Central memory CD8-positive, alpha-beta T cell (primary cell): ENCODE results near the gene MYO7B.

Experiments used
- ATAC-seq: fragments of 150-1000 bp; cut with Tn5 transposase; replicated peaks from 2 replicates; pipeline ENCODE4 v1.10.0; 2022; ENCODE audit warnings: mild to moderate bottlenecking, moderate FRiP score, moderate number of reproducible peaks; ENCODE audit not compliant: poor library complexity, severe bottlenecking; ENCODE audit errors: extremely low read depth
- DNase-seq, 2 donors: peaks; one replicate each; pipeline ENCODE4 v3.0.0; 2021; ENCODE audit warnings: low spot score in 2 of 2
- H3K27ac Mint-ChIP-seq: one replicate; pipeline ENCODE4 v1.8.0; 2022; ENCODE audit warnings: low read depth, mild to moderate bottlenecking, moderate library complexity, mixed read lengths
- H3K27me3 Mint-ChIP-seq: one replicate; pipeline ENCODE4 v1.8.0; 2022; ENCODE audit warnings: mixed read lengths
- H3K36me3 Mint-ChIP-seq: one replicate; pipeline ENCODE4 v1.8.0; 2022; ENCODE audit warnings: mild to moderate bottlenecking, moderate library complexity, mixed read lengths; ENCODE audit not compliant: insufficient read depth
- H3K4me1 Mint-ChIP-seq: one replicate; pipeline ENCODE4 v1.8.0; 2022; ENCODE audit warnings: mixed read lengths
- H3K4me3 Mint-ChIP-seq: one replicate; pipeline ENCODE4 v1.8.0; 2022; ENCODE audit warnings: mild to moderate bottlenecking, moderate library complexity, mixed read lengths
- H3K9me3 Mint-ChIP-seq: one replicate; pipeline ENCODE4 v1.8.0; 2022; ENCODE audit warnings: mixed read lengths

The MYO7B gene

DNA sequence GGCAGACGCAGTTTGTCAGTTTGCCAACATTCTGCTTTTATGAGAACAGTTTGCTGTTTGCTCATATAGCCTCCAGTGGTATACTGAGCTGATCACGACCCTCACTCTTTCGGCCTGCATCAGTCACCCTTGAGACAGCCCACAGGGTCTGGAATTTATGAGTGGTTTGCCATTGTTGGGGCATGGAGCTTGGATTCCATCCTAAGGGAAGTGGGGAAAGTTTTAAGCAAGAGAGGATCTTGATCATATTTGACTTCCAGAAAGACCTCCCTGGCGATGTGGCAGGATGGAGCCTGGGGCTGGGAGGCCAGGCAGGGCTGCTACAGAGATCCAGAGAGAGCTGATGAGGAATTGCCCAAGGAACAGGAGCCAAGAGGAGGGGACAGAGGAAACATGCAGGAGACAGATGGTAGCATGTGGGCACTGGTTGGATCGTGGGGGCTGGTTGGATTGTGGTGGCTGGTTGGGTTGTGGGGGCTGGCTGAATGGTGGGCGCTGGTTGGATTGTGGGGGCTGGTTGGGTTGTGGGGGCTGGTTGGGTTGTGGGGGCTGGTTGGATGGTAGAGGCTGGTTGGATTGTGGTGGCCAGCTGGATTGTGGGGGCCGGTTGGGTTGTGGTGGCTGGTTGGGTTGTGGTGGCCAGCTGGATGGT, 83.2 kb downstream of the MYO7B start:
- ATAC-seq (no peak), DNase-seq (no peak)
- H3K27me3 Mint-ChIP-seq = peaks cover 54% of the 10 kb centered on the region
- no peaks in the 10 kb centered on the region for H3K4me1 Mint-ChIP-seq
- H3K36me3 Mint-ChIP-seq = no peaks in the 10 kb centered on the region
- H3K4me3 Mint-ChIP-seq = no peak overlapping the region
- peaks cover 5% of the 10 kb centered on the region for H3K9me3 Mint-ChIP-seq
- H3K27ac Mint-ChIP-seq = no peak overlapping the region

DNA sequence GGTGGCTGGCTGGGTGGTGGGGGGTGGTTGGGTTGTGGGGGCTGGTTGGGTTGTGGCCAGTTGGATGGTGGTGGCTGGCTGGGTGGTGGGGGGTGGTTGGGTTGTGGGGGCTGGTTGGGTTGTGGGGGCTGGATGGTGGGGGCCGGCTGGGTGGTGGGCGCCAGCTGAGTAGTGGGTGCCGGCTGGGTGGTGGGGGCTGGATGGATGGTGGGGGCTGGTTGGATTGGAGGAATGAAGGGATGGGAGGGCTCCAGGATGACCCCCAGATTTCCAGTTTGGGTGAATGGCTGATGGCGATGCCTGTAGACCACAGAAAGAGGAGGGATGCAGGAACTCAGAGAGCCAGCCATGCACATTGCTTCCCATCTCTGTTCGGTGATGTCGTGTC, 83.7 kb downstream of the MYO7B start:
- Mint-ChIP-seq H3K9me3 (no peaks in the 10 kb centered on the region), H3K4me1 (no peaks in the 10 kb centered on the region), H3K36me3 (no peaks in the 10 kb centered on the region), H3K27me3 (peaks cover 52% of the 10 kb centered on the region), H3K4me3 (no peak overlapping the region), H3K27ac (no peak overlapping the region)
- DNase-seq (no peak), ATAC-seq (no peak)

DNA sequence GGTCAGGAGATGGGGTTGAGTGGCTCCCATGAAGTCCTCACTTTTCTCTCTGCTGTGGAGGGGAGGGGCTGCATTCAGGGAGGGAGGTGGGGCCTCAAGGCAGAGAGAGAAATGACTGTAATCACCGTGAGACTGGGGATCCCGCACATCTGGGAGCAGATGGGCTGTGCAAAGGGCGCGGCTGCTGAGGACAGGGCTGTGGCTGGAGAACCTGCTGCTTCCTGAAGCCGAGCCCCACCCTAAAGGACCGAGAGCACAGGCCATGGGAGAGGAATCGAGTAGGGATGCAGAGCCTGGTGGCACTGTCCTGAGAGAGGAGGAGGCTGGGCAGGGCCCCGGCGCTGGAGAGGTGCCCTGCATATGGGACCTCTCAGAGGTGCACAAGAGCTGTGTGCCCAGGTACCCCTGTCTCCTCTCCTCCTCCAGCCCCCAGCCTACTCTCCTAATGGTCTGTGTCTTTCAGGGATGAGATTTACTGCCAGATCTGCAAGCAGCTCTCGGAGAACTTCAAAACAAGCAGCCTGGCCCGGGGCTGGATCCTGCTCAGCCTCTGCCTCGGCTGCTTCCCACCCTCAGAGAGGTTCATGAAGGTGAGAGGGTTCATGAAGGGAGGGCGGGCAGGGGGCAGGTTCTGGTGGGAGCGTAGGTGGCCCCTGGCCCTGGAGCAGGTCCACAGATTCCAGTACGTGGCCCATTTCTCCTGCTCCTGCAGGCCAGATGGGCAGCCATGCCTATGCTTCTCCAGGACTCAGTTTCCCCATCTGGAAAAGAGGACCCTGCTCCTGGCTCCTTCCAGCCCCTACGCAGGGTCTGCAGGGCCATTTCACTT, 84.6 kb downstream of the MYO7B start:
- H3K36me3 Mint-ChIP-seq = no peaks in the 10 kb centered on the region
- no peak overlapping the region for H3K27ac Mint-ChIP-seq
- ATAC-seq (no peak), DNase-seq (no peak)
- no peaks in the 10 kb centered on the region for H3K9me3 Mint-ChIP-seq
- no peak overlapping the region for H3K4me3 Mint-ChIP-seq
- H3K4me1 Mint-ChIP-seq = no peaks in the 10 kb centered on the region
- peaks cover 43% of the 10 kb centered on the region for H3K27me3 Mint-ChIP-seq

DNA sequence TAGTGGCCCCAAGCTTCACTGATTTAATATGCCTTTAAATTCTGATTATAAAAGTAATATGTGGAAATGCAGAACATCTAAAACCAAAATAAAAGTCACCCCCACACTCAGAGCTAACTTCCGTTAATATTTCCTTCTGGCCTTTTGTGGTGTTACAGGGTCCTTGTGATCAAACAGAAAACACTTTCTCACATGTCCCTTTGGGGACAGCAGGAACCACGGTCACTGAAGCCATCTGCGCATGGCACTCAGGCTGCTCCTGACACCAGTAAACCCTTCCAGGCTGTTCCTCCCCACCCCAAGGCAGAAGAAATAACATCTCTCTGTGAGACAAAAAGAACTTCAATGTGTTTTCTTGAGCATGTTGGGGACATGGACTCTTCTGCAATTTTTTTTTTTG, 85.4 kb downstream of the MYO7B start:
- no peaks in the 10 kb centered on the region for H3K36me3 Mint-ChIP-seq
- DNase-seq (no peak), ATAC-seq (no peak)
- no peaks in the 10 kb centered on the region for H3K9me3 Mint-ChIP-seq
- no peaks in the 10 kb centered on the region for H3K4me1 Mint-ChIP-seq
- no peak overlapping the region for H3K27ac Mint-ChIP-seq
- H3K27me3 Mint-ChIP-seq = peaks cover 37% of the 10 kb centered on the region
- H3K4me3 Mint-ChIP-seq = no peak overlapping the region

DNA sequence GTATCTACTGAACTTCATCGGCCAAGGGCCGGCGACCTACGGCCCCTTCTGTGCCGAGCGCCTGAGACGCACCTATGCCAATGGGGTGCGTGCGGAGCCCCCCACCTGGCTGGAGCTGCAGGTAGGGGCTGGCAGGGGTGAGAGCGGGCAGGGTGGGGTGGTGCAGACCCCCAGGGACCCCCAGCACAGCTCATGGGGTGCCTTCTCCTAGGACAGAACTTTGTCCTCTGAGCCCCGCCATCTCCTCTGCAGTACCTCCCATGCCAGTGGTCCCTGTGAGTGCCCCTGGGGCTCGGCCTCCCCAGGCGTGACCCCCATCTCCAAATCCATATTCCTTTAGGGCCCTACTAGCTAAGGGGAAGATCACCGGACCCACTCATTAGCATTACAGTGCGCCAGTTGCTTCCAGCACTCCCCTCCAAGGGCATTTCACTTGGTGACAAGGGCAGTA, 86.5 kb downstream of the MYO7B start:
- no peaks in the 10 kb centered on the region for H3K9me3 Mint-ChIP-seq
- no peak overlapping the region for H3K27ac Mint-ChIP-seq
- DNase-seq = no peak
- no peak for ATAC-seq
- H3K4me3 Mint-ChIP-seq = no peak overlapping the region
- H3K4me1 Mint-ChIP-seq = no peaks in the 10 kb centered on the region
- H3K27me3 Mint-ChIP-seq = peaks cover 26% of the 10 kb centered on the region
- no peaks in the 10 kb centered on the region for H3K36me3 Mint-ChIP-seq

DNA sequence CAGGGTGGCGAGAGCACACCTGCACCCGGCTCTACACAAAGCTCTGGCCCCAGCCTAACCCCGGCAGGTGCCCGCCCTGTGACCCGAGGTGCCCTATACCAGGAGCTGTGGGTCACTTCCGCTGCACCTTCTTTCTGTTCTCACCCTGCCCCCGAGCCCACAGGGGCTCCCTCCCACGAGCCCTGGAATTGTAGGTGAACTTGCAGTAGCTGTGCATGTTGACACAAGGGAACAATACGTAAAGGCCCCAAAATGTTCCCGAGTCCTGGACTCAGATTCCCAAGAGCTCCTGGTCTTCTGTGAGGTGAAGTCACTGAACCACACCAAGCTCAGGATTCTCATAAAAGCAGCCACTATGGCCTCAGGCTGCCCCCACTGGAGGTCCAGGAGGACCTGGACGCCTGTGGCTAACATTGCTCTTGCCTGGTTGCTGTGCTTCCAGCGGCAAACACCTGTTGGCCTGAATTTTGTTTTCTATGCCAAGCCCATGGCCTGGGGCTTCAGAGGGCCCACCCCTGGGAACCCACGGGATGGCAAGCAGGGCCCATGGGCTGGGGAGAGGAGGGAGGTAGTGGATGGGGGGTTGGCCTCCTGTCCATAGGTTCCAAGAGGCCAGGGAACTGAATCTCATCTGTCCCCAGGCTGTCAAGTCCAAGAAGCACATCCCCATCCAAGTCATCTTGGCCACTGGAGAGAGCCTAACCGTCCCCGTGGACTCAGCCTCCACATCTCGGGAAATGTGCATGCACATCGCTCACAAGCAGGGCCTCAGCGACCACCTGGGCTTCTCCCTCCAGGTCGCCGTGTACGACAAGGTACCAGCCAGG, 87.3 kb downstream of the MYO7B start:
- Mint-ChIP-seq H3K36me3 (no peaks in the 10 kb centered on the region), H3K4me1 (no peaks in the 10 kb centered on the region), H3K27me3 (peaks cover 23% of the 10 kb centered on the region), H3K4me3 (no peak overlapping the region), H3K27ac (no peak overlapping the region), H3K9me3 (no peaks in the 10 kb centered on the region)
- ATAC-seq = no peak
- no peak for DNase-seq

DNA sequence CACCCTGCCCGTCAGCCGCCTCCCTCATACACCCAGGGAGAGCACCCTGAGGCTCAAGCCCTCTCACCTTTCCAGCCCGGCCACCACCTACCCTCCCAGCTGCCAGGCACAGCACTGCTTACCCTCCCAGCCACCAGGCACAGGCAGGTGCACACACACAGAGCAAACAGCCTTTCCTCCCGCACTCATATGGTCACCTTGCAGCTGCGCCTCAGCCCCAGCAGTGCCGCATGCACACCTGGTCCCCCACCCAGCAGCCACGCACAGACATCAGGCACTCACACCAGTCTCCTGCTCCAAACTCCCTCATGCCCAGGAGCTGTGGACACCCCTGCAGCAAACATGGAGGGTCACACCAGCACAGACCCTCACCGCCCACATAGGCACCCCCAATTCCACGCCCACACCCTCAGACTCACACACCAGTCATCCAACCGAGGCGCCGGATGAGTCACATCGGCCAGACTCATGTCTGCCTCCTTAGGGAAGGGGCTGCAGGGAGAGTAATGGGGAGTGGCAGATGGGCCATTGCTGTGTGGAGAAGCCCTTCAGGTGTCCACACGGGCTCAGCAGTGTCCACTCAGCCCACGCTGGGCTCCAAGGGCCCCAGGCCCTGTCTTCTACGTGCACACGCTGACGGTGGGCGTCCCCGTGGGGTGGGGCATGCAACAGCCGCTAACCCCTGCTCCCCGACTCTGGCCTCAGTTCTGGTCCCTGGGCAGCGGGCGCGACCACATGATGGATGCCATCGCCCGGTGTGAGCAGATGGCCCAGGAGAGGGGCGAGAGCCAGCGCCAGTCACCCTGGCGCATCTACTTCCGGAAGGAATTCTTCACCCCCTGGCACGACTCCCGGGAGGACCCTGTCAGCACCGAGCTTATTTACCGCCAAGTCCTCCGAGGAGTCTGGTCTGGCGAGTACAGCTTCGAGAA, 88.2 kb downstream of the MYO7B start:
- H3K27ac Mint-ChIP-seq = no peak overlapping the region
- peaks cover 14% of the 10 kb centered on the region for H3K27me3 Mint-ChIP-seq
- no peak for DNase-seq
- no peaks in the 10 kb centered on the region for H3K36me3 Mint-ChIP-seq
- H3K4me3 Mint-ChIP-seq = no peak overlapping the region
- H3K4me1 Mint-ChIP-seq = no peaks in the 10 kb centered on the region
- H3K9me3 Mint-ChIP-seq = no peaks in the 10 kb centered on the region
- ATAC-seq = no peak

DNA sequence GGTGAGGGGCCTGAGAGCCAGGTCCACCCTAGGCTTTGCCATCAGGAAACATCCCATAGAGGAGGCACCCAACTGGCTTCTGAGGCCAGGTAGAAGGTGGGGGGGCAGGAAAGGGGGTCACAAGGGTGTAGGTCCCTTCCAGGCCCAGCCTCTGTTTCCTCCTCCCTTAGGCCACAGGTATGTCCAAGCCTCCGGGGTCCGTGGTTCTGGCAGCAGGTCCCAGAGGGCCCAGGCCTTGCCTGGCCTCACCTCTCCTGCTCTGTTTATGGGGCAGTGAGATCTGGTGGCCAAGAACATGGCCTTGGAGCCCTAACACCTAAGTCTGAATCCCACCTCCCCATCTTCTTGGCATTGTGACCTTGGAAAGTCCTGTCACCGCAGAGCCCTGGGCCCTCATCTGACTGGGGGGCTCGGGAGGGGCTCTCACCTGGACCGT, 88.9 kb downstream of the MYO7B start:
- Mint-ChIP-seq H3K27ac (no peak overlapping the region), H3K4me1 (no peaks in the 10 kb centered on the region), H3K27me3 (peaks cover 9% of the 10 kb centered on the region), H3K4me3 (no peak overlapping the region), H3K36me3 (no peaks in the 10 kb centered on the region), H3K9me3 (no peaks in the 10 kb centered on the region)
- ATAC-seq (no peak), DNase-seq (no peak)

DNA sequence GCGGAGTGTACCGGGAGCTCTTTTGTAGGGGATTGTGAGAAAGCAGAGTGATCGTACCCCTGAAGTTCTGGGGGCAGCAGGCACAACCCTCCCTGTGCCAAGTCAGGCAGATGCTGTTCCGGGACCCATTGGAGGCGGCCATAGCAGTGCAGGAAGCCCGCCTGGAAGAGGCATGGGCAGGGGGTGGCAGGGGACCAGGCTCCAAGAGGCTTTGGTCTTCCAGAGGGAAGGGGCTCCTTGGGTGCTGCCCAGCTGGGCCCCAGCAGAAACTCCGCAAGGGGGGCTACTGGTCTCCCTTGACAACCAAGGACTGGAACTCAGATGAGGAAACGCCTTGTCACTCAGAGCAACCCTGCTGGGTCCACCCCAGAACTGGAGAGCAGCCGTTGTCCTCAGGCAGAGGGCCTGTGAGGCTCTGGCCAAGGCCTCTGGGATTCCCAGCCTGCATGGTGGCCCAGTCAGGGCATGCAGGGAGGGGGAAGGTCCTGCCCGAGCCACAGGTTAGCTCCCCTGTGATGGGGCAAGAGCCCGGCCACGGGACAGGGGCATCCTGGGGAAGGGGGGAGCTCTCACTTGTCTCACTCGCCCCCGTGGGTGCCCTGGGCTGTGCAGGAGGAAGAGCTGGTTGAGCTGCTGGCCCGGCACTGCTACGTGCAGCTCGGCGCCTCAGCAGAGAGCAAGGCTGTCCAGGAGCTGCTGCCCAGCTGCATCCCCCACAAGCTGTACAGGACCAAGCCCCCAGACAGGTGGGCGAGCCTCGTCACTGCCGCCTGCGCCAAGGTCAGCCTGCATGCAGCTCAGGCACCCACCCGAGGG, 89.5 kb downstream of the MYO7B start:
- no peak for DNase-seq
- H3K36me3 Mint-ChIP-seq = no peaks in the 10 kb centered on the region

DNA sequence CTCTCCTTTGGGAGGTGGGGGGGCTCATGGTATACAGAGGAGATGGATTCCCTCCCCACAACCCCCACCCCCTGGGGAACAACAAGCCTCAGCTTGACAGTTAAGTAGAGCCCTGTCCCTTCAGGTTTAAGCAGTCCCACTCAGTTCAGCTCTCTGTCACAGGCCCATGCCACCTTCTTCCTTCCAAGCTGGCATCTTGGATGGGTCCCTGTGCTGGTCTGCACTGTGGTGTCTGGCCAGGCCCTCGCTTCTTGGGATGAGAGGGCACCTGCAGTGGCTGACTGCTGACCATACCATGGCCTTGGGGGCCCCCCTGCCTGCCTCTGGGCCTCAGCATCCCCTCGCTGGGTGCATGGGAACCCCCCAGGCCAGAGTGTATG, 90.1 kb downstream of the MYO7B start:
- DNase-seq (no peak), ATAC-seq (no peak)
- H3K4me3 Mint-ChIP-seq = no peak overlapping the region
- no peaks in the 10 kb centered on the region for H3K4me1 Mint-ChIP-seq
- peaks cover 9% of the 10 kb centered on the region for H3K27me3 Mint-ChIP-seq
- H3K36me3 Mint-ChIP-seq = no peaks in the 10 kb centered on the region
- H3K27ac Mint-ChIP-seq = no peak overlapping the region
- no peaks in the 10 kb centered on the region for H3K9me3 Mint-ChIP-seq

More for the DNA sequence above, 89.5 kb downstream of the MYO7B start:
- H3K9me3 Mint-ChIP-seq = no peaks in the 10 kb centered on the region
- H3K27ac Mint-ChIP-seq = no peak overlapping the region
- H3K4me1 Mint-ChIP-seq = no peaks in the 10 kb centered on the region
- H3K27me3 Mint-ChIP-seq = peaks cover 9% of the 10 kb centered on the region
- no peak for ATAC-seq
- no peak overlapping the region for H3K4me3 Mint-ChIP-seq

DNA sequence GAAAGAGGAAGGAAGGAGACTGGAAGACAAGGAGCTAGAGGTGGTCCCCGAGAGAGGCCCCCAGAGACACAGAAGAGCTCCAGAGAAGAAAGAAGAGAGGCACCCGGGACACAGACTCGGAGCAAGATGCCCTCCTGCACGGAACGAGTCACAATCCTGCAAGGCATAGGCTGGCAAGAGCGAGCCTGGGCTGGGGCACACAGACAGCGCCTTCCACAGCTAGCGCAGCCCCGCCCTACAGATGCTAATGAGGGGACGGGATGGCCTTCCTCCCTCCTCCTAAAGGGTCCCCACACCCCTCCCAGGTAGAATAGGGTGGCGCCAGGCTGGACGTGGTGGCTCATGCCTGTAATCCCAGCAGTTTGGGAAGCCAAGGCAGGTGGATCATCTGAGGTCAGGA, 90.7 kb downstream of the MYO7B start:
- no peak overlapping the region for H3K4me3 Mint-ChIP-seq
- ATAC-seq (no peak), DNase-seq (no peak)
- H3K36me3 Mint-ChIP-seq = no peaks in the 10 kb centered on the region
- H3K27me3 Mint-ChIP-seq = peaks cover 9% of the 10 kb centered on the region
- H3K27ac Mint-ChIP-seq = no peak overlapping the region
- H3K4me1 Mint-ChIP-seq = no peaks in the 10 kb centered on the region
- no peaks in the 10 kb centered on the region for H3K9me3 Mint-ChIP-seq
